HuH-7 (cell line): ENCODE measurements around the gene NEK9.
"Not testable (repeated sequence)": the region's sequence is repeated elsewhere in the genome, so short reads cannot be mapped to it uniquely, and the experiment has no call there.

ENCODE experiments used
- DNase-seq: peaks from one replicate; pipeline ENCODE4 v3.0.0; 2011; ENCODE audit warnings: low spot score

Gene NEK9

GRCh38 chr14:75101491-75101890, 25.4 kb downstream of the NEK9 start:
- no peak for DNase-seq

- DNase-seq = no peak
Observed at GRCh38 chr14:75098682-75099081, 28.2 kb downstream of the NEK9 start.

GRCh38 chr14:75098212-75098611, 28.6 kb downstream of the NEK9 start:
- no peak for DNase-seq

- no peak for DNase-seq
Observed at GRCh38 chr14:75096959-75097358, 29.9 kb downstream of the NEK9 start.

GRCh38 chr14:75095690-75096089, 31.2 kb downstream of the NEK9 start:
- no peak for DNase-seq

GRCh38 chr14:75094896-75095295, 32.0 kb downstream of the NEK9 start:
- no peak for DNase-seq

GRCh38 chr14:75092698-75093097, 34.1 kb downstream of the NEK9 start:
- DNase-seq = no peak

- DNase-seq = no peak
Observed at GRCh38 chr14:75091251-75091650, 35.6 kb downstream of the NEK9 start.

- no peak for DNase-seq
Observed at GRCh38 chr14:75090353-75090752, 36.5 kb downstream of the NEK9 start.

- peak; percentile 44 for DNase-seq
Observed at GRCh38 chr14:75088566-75089373, 38.1 kb downstream of the NEK9 start.

- DNase-seq = no peak
Observed at GRCh38 chr14:75088153-75088552, 38.7 kb downstream of the NEK9 start.

- no peak for DNase-seq
Observed at GRCh38 chr14:75084513-75084912, 42.3 kb downstream of the NEK9 start.

GRCh38 chr14:75083271-75083670, 43.6 kb downstream of the NEK9 start:
- DNase-seq = no peak

GRCh38 chr14:75081660-75082229, 45.1 kb downstream of the NEK9 start:
- DNase-seq = no peak

- no peak for DNase-seq
Observed at GRCh38 chr14:75079521-75079920, 47.3 kb downstream of the NEK9 start.

GRCh38 chr14:75077794-75078193, 49.1 kb downstream of the NEK9 start:
- DNase-seq = no peak

GRCh38 chr14:75070383-75070782, 56.5 kb downstream of the NEK9 start:
- DNase-seq = no peak

- DNase-seq = peak; percentile 35
Observed at GRCh38 chr14:75069811-75070145, 57.1 kb downstream of the NEK9 start.

- DNase-seq = peak; percentile 89
Observed at GRCh38 chr14:75069121-75069810, 57.6 kb downstream of the NEK9 start, which contains the start of gene ZC2HC1C. ZC2HC1C (plus strand) TSS chr14:75069641; CDS start chr14:75070574, 933 bp downstream.

- DNase-seq = no peak
Observed at GRCh38 chr14:75068294-75069120, 58.3 kb downstream of the NEK9 start.

GRCh38 chr14:75067765-75068164, 59.1 kb downstream of the NEK9 start:
- not testable (repeated sequence) for DNase-seq

- no peak for DNase-seq
Observed at GRCh38 chr14:75067212-75067611, 59.6 kb downstream of the NEK9 start.
